GM18505 (cell line): ENCODE results near the gene CEP192.

Experiments used
- ATAC-seq: cut with Tn5 transposase; IDR thresholded peaks from one replicate; pipeline ENCODE4 v1.9.1; 2021; ENCODE audit not compliant: unreplicated experiment
- POLR2A ChIP-seq: IDR thresholded peaks from 4 replicates; pipeline ENCODE4 v1.6.1; 2011; ENCODE audit warnings: borderline replicate concordance; ENCODE audit not compliant: insufficient read depth, insufficient read length; ENCODE audit errors: extremely low read depth

Gene CEP192

GRCh38 chr18:13164406-13164805 lies 173.2 kb downstream of the CEP192 start:
- no peak for ATAC-seq
- no peak for TF ChIP-seq POLR2A

- no peak for TF ChIP-seq POLR2A
- ATAC-seq, result no peak
Measured at GRCh38 chr18:13165636-13166423, 174.7 kb downstream of the CEP192 start.

GRCh38 chr18:13173578-13174145 lies 182.5 kb downstream of the CEP192 start:
- no peak for ATAC-seq
- no peak for TF ChIP-seq POLR2A
